NCI-H2081 treated with DMSO at 0.1 percent for 48 hours (cell line): Measurements from ENCODE around the gene CPE.

Experiments used
- DNase-seq: peaks from one replicate; lab custom pipeline; 2025; lab: John Stamatoyannopoulos, UW

The CPE gene

DNA sequence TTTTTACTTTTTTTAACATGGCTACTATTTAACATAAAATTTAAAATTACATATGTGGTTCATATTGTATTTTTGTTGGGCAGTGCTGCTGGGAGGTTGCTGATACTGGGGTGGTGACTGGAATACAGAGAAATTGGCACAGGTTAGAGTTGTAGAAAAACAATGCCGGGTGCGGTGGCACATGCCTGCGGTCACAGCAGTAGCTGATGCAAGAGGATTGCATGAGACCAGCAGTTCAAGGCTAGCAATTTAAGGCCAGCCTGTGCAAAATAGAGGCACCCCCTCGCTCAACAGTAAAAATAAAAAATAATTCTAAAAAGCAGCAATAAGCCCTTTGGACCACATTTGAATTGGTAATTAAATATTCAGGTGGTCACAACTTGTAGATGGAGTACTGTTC, 11.8 kb upstream of the CPE start:
- no peak for DNase-seq

DNA sequence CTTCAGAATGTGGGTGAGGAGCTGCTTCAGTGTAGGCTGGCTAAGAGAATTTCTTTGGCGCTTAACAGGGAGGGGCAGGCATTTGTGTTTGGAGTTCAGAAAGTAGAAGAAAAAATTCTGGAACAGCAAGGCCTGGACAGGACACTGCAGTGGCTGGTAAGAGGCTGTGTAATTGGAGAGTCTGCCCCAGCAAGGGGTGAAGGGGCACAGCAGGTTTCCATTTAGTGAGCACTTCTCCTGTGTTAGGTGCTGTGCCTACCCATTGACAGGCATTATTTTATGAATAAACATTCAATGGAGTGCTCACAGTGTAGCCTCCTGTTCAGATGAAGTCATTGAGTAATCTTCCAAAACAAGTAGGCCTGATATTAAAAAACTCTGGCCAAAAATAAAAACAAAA, 10.7 kb upstream of the CPE start:
- DNase-seq: peak; percentile 10

DNA sequence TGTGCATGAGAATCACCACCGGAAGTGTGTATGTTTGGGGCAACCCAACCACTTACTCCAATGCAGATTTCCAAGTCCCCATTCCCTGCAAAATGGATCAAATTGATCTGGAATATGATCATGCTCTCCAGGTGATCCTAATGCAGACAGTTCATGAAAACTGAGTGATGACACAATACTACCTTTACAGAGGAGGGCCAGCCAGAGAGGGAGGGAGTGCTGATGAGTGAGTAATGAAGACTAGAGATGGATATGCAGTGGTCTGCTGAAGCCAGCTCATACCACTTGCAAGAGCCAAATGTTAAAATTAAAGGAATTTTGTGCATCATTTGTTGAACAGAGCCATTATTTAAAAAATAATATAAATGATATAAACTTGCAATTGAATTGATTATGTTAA, 10.2 kb upstream of the CPE start:
- no peak for DNase-seq

DNA sequence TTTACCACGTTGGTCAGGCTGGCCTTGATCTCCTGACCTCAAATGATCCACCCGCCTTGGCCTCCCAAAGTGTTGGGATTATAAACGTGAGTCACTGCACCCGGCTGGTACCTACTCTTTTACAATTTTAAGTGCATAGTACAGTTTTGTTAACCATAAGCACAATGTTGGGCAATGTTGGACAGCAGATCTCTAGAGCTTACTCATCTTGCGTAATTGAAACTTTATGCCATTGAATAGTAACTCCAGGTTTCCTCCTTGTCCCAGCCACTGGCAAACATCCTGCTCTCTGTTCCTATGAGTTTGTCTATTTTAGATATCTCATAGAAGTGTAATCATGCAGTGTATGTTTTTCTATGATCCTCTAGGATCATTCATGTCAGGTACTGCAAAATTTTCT, 9.3 kb upstream of the CPE start:
- DNase-seq: no peak

DNA sequence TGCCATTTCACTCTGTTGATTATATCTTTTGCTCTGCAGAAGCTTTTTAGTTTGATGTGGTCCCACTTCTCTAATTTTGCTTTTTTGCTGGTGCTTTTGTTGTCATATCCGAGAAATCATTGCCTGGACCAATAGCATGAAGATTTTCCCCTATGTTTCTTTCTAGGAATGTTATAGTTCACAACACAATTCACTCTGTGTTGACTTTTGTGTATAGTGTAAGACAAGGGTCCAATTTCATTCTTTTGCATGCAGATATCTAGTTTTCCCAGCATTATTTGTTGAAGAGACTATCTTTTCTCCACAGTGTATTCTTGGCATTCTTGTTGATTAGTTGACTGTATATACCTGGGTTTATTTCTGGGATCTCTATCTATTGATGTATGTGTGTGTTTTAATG, 8.3 kb upstream of the CPE start:
- DNase-seq: no peak

DNA sequence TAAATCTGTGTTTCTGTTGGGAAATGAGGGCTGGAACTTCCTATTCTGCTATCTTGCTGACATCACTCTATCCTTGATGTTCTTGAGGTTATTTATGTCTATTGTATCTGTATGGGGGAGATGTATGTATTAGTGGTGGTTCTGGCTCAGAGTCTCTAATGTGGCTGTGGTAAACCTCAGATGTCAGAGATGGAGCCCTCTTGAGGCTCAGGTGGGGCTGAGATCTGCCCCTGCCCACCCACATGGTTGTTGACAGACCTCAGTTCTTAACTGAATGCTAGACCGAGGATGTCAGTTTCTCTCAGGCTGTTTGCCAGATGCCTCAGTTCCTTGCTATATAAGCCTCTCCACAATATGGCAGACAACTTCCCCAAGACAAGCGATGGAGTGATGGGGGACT, 3.3 kb upstream of the CPE start:
- no peak for DNase-seq

DNA sequence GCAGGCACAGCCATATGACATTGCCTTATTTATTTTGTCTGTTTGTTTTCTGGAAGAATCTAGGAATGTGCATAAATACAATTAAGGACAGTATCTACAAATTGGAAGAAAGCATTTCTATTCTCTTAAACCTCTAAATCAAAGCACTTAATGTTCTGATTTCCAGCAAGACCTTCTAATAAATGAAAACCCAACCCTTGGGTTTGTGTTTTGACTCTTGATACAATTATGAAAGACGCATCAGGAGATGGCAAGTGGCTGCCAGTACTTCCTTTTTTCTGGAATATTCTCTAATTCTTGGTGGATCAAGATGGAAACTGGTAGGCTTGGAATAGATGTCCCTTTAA, 437 bp upstream of the CPE start:
- DNase-seq: no peak

DNA sequence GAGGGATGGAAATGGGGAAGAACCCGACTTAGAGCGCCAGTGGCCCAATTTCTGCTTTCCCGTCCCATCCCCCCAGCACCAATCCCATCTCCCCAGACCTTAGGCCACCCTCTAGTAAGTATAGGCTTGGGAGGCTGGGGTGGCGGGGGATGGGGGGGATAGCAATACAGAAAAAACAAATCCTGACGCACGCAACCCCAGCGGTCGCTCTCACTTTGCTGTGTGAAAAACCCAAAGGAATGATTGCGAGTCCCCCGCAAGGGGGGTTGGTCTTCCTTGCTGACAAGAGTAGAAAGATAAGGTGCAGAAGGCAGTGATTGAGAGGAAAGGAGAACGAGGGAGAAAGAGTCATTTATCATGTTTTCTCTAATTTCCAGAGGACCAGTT, 863 bp downstream of the CPE start:
- DNase-seq: peak; percentile 30

DNA sequence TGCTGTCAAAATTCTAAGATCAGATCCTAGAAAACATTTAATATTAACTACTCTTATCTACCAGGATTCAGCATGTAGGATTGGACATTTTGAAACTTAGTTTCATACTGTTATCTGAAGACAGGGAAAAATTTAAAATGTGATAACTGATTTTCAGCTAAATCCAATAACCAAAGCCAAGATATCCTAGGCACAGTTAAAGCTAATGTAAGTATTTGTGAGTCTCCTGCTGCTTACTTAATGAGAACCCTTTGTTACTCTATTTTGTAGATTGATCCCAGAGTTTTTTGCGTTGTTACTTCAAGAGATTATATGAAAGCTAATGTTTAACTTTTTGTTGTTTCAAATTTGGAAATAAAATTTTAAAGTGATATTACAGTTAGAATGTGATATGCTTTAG, 2.0 kb downstream of the CPE start:
- DNase-seq: no peak

DNA sequence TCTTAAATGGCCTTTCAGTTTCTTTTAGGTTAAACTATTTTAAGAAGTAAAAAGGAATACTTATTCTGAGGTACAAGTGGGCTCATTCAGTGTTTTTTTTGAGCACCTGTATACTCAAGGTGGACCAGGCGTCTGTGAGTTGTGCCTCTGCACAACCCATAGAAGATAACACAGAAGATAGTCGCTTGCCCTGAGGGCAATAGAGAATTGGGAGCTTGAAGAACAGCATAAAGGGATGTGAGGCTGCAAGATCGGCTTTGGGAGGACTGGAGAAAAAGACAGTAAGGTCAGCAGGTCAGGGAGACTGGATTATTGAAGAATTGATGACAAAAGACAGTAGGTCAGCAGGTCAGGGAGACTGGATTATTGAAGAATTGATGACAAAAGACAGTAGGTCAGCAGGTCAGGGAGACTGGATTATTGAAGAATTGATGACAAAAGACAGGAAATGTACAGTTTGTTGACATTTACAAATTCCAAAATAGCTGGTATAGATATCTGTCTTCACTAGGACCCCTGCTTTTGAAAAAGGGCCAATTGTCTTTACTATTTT, 3.1 kb downstream of the CPE start:
- DNase-seq: no peak

DNA sequence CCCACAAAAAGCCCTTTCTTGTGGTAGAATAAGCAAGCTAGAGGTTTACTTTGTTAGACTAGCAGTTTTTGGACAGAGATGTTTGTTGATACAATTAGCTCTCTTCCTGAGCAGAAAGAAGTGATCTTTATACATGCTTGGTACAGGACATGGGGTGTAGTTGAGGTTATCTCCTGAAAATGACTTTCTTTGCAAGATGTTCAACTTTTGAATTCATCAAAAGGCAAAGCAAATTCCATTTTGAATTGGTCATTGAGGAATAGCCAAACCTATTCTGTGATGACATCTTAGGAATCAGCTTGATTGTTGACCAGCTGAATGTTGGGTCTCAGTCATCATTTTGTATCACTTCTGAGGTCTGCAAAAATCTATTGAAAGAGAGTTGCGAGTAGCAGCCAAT, 3.8 kb downstream of the CPE start:
- DNase-seq: no peak

DNA sequence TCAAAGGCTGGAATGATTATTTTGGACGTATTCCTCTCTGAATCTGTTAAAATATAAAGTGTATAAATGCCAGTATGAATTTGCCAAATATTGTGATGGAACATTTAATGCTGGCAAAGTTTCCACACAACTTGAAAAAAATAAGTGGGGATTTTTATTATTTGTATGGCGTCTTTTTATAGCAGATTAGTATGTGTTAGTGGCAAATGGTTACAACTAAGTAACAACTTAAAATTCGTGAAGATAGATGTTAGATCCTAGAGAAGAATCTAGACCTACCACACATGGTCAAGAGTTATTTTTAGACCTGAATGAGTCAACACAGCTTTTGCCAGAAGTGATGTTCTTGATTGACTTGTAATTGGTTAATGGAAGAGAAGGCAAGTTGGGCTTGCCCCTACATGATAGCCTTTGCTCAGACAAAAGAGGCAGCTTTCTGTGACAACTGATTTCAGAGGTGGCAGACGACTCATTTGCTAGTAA, 4.8 kb downstream of the CPE start:
- DNase-seq: peak; percentile 73

DNA sequence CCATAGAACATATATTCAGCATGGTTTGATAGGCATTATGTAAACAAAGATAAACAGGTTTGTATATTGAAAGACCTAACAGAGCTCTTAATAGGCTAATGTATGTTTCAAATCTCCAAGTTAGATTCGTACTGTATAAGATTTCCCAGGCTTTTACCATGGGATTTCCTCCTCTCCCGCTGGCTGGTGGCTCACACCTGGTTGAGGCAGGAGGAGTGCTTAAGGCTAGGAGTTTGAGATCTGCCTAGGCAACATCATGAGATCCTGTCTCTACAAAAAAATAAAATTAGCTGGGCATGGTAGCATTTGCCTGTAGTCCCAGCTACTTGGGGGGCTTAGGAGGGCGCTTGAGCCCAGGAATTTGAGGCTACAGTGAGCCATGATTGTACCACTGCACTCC, 5.4 kb downstream of the CPE start:
- DNase-seq: no peak

DNA sequence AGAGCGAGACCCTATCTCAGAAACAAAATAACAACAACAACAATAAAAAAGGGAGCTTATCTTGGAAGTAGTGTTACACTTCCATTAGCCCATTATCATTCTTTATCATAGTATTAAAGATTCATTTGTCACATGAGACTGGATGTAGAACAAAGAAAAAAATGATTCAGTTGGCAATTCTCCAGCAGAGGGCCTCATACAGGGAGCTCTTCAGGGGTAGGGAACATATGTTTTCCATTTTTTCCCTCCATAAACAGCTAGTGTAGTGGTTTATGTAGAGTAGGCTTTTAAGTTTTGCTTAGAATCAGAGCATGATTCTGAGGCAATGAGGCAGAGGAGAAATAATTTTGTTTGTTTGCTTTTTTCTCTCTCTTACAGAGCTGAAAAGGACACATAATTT, 5.8 kb downstream of the CPE start:
- peak; percentile 15 for DNase-seq

DNA sequence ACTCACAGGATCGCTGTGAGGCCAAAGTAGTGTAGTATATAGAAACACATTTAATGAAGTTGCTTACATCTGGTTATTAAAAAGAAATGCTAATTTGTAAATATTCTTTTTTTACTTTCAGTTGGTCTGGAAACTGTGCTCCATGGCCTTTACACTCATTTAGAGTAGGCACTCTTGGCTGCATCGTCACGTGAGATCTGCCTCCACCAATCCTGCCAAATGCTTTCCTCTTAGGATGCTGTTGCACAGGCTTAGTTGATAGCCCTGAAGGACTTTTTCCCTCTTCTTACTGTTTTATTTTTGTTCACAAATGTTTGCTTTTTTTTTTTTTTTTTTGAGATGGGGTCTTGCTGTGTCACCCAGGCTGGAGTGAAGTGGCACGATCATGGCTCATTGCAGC, 6.3 kb downstream of the CPE start:
- no peak for DNase-seq

DNA sequence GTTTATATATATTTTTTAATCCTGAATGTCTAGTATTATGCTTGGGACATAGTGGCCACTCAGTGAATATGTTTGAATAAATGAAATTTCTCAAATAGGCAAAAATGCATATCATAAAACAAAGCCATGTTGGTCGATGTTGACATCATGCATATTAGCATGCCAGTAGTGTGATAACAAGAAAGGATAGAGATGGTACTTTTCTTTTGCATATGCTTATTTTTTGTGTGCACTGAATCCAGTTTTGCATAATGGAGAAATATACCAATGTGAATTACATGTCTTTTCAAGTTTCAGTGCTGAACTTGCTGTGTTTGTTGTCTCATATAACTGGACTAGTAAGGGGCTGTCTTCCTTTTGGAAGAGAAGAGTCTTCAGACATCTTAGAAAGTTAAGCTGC, 7.5 kb downstream of the CPE start:
- DNase-seq: no peak

DNA sequence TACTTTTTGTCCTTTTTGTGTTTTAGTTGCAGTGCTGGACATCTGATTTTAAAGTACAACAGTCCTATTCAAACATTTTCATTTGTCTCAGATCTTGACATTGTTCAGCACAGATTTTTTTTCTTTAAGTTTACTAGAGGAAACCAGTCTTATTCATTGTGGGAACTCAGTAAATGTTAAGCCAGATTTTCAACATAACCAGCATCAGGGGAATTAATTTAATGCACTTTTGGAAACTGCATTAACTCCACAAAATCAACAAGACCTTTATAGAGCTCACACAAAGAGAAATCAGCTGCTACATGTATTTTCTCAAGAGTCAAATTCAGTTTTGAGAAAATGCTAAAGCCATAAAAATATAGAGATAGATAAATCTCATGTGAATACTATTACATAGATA, 9.9 kb downstream of the CPE start:
- DNase-seq: no peak

DNA sequence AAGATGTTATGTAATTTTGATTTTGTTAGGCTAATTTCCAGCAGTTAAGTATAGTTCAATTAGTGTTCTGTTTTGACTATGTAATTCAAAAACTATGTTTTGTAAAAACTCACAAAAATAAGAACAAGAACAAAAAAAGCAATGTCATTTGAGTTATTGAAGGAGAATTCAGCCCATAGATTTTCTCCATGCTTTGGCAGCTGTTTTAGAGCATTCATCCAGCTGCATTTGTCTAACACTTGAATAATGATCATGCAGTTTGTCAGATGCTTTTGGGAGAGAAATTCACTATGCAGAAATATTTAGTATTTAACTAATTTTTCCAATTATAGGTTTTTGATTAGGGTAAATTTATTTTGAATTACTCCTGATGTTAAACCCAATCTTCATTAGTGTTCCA, 14.2 kb downstream of the CPE start:
- no peak for DNase-seq

DNA sequence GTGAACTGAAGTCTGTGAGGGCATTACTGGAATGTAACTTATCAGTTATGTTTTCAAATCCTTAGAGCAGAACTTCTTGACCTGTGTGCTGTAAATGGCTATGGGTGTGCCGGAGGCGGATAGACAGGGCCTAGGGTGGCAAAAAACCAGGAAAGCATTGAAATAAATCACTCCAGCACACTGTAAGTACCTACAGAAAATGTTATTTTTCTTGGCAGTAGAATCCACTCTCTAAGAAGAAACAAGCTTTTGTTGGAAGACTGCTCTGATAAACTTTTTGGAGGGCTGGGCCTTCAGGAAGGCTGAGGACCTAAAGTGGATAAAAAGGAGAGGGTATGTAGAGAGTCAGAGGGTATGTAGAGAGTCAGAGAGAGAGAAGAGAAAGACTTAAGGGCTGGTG, 14.9 kb downstream of the CPE start:
- no peak for DNase-seq

DNA sequence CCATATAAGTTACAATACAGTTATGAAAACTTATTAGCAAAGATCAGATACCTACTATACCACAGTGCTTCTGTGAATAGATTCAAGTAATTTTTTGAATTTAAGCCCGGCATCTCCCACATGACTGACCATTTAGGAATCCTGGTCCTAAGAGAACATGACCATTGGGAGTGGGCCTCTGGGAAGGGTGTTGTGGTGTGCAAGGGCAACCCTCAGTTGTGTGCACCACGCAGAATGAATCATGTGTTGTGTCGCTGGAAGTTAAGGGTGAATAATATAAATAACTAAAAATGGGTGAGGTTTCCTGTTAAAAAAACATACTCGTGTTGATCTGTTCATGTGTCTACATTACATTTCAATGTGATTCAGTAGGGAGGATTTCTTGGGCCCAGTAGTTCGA, 15.5 kb downstream of the CPE start:
- no peak for DNase-seq

DNA sequence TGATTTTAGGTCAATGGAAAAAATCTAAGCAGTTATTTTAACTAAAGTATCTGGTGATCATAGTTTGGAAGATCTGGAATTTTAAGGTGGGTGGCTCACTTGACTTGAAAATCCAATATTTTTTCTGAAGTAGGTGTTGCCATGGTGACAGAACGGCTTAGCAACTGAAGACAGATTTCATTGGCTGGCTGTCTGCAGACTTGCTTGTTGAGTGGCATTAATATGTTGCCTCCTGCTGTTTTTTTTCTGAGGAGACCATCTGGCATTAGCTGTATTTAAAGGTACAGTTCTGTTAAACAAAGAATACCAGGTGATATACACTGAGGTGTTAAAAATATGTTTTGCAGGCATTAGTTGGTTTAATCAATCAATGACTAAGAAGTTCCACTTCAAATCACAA, 19.8 kb downstream of the CPE start:
- DNase-seq: peak; percentile 80

DNA sequence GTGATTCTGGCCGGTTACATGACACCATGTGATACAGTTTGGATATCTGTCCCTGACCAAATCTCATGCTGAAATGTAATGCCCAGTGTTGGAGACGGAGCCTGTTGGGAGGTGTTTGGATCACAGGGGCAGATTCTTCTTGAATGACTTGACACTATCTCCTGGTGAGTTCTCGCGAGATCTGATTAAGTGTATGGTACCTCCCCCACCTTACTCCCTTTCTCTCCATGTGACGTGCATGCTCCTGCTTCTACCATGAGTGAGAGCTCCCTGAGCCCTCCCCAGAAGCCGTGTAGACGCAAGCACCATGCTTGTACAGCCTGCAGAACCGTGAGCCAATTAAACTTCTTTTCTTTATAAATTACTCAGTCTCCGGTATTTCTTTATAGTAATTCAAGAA, 23.6 kb downstream of the CPE start:
- DNase-seq: no peak

DNA sequence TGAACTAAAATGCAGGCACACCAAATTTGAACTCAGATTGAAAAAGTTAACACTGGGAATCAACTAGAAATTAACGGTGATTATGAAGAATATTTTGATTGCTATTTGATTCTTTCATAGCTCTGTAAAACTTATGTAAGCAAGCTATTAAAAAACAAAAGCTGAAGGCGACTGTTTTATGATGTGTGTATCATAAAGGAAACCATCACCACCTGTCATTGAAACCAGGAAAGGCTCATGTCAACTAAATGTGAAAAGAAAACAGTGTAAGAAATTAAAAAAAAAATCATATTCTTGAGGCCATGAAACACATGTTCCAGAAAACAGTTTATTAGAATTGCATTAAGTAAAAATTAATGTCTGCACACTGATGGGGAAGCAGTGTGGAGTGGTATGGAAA, 24.2 kb downstream of the CPE start:
- DNase-seq: no peak

DNA sequence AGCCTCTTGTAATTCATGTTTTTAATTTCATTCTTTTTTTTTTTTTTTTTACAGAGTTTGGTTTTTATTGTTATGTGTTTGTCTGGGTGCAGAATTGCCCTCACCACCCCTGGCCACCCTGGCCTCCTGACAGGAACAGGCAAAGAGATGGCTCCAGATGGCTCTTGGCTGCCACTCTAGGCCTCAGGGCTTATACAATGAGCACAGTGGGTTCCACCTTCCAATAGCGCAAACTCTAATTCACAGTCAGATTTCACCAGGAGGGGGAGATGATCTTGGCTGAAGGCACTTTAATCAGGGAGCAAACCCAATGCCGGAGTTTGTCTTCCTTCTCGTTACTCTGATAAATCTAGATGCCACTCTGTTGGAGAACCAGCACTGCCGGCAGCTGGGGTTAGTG, 24.8 kb downstream of the CPE start:
- DNase-seq: peak; percentile 60

DNA sequence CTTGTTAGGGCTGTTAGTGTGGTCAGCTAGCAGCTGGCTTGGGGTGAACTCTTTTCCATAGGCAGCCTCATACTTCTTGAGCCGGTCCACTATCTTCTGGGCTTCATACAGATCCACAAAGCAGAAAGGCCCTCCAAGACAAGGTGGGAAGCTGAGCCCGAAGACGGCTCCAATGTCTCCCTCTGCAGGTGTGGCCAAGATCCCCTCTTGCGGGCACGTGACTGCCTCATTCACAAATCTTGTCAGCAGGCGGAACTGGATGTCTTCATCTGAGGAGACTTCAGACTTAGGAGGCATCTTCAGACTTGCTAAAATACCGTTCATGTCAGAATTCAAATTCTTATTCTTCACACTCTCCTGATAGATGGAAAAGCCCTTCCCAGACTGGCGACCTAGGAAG, 25.3 kb downstream of the CPE start:
- no peak for DNase-seq
